GM12878 (cell line): Measurements from ENCODE around the gene KRTAP5-2.

Experiments
- HDAC6 ChIP-seq: fragments of 200-600 bp; sonication (generic); IDR thresholded peaks from one replicate; pipeline ENCODE4 v1.8.0; 2017; ENCODE audit warnings: antibody characterized with exemption; ENCODE audit not compliant: unreplicated experiment
- NKRF ChIP-seq: fragments of 450-650 bp; conservative IDR thresholded peaks from 2 replicates; pipeline ENCODE4 v1.6.1; 2017; ENCODE audit warnings: mild to moderate bottlenecking, moderate library complexity
- NR2C2 ChIP-seq: IDR thresholded peaks from 2 replicates; pipeline ENCODE4 v1.6.1; 2011; ENCODE audit warnings: borderline replicate concordance, low read depth; ENCODE audit not compliant: control insufficient read depth, insufficient read length
- PBX3 ChIP-seq: IDR thresholded peaks from 2 replicates; pipeline ENCODE4 v1.6.1; 2011; ENCODE audit warnings: mild to moderate bottlenecking, low read depth, low read length, moderate library complexity; ENCODE audit not compliant: insufficient replicate concordance
- POLR2A ChIP-seq: IDR thresholded peaks from 2 replicates; pipeline ENCODE4 v1.6.1; 2011; ENCODE audit warnings: low read depth, mild to moderate bottlenecking, low read length
- SMAD1 ChIP-seq: fragments of 450-650 bp; IDR thresholded peaks from 2 replicates; pipeline ENCODE4 v1.6.1; 2018; ENCODE audit warnings: mild to moderate bottlenecking, low read depth; ENCODE audit not compliant: partially characterized antibody
- TAF1 ChIP-seq: IDR thresholded peaks from 2 replicates; pipeline ENCODE4 v1.6.1; 2011; ENCODE audit warnings: mild to moderate bottlenecking, low read depth, low read length, borderline replicate concordance
- TCF12 ChIP-seq: IDR thresholded peaks from 2 replicates; pipeline ENCODE4 v1.6.1; 2011; ENCODE audit warnings: low read depth, mild to moderate bottlenecking, low read length
- USF1 ChIP-seq: IDR thresholded peaks from 2 replicates; pipeline ENCODE4 v1.6.1; 2011; ENCODE audit warnings: borderline replicate concordance, low read depth, mild to moderate bottlenecking, moderate library complexity, mixed read lengths, low read length; ENCODE audit not compliant: insufficient read depth; ENCODE audit errors: extremely low read length
- ZNF24 ChIP-seq: fragments of 450-650 bp; IDR thresholded peaks from 2 replicates; pipeline ENCODE4 v1.6.1; 2017; ENCODE audit warnings: antibody characterized with exemption, mild to moderate bottlenecking
- TF ChIP-seq, protein P1 (sequence below), 3 experiments: IDR thresholded peaks in 2 of 3; conservative IDR thresholded peaks in 1 of 3; 2 replicates each; pipeline ENCODE4 v1.5.1; 2011; ENCODE audit warnings: low read depth in 3 of 3, low read length in 3 of 3, mild to moderate bottlenecking in 3 of 3, control low read depth in 2 of 3, moderate library complexity in 2 of 3, inconsistent platforms in 1 of 3, mixed read lengths in 1 of 3; ENCODE audit not compliant: control insufficient read depth in 2 of 3, insufficient read depth in 1 of 3; ENCODE audit errors: extremely low read depth in 1 of 3

- TF ChIP-seq, protein P1, sequence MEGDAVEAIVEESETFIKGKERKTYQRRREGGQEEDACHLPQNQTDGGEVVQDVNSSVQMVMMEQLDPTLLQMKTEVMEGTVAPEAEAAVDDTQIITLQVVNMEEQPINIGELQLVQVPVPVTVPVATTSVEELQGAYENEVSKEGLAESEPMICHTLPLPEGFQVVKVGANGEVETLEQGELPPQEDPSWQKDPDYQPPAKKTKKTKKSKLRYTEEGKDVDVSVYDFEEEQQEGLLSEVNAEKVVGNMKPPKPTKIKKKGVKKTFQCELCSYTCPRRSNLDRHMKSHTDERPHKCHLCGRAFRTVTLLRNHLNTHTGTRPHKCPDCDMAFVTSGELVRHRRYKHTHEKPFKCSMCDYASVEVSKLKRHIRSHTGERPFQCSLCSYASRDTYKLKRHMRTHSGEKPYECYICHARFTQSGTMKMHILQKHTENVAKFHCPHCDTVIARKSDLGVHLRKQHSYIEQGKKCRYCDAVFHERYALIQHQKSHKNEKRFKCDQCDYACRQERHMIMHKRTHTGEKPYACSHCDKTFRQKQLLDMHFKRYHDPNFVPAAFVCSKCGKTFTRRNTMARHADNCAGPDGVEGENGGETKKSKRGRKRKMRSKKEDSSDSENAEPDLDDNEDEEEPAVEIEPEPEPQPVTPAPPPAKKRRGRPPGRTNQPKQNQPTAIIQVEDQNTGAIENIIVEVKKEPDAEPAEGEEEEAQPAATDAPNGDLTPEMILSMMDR (IDR thresholded peaks at IDR 0.05 in 2 of 3, conservative IDR thresholded peaks at IDR 0.05 in 1 of 3; ENCODE audit: control insufficient read depth in 2 of 3, extremely low read depth in 1 of 3, insufficient read depth in 1 of 3, low read depth in 3 of 3, low read length in 3 of 3), result no peak
- TF ChIP-seq NR2C2, result no peak
- TF ChIP-seq TCF12, result no peak
- no peak for TF ChIP-seq TAF1
- TF ChIP-seq NKRF, result no peak
- no peak for TF ChIP-seq HDAC6
- TF ChIP-seq SMAD1, result no peak
- no peak for TF ChIP-seq ZNF24
- TF ChIP-seq PBX3, result no peak
- TF ChIP-seq POLR2A, result no peak
- TF ChIP-seq USF1, result no peak
These were observed 32.8 kb downstream of the KRTAP5-2 start for GRCh38 chr11:1565173-1565903.
